ENCODE data around the gene AMOTL2.

The AMOTL2 gene

DNA sequence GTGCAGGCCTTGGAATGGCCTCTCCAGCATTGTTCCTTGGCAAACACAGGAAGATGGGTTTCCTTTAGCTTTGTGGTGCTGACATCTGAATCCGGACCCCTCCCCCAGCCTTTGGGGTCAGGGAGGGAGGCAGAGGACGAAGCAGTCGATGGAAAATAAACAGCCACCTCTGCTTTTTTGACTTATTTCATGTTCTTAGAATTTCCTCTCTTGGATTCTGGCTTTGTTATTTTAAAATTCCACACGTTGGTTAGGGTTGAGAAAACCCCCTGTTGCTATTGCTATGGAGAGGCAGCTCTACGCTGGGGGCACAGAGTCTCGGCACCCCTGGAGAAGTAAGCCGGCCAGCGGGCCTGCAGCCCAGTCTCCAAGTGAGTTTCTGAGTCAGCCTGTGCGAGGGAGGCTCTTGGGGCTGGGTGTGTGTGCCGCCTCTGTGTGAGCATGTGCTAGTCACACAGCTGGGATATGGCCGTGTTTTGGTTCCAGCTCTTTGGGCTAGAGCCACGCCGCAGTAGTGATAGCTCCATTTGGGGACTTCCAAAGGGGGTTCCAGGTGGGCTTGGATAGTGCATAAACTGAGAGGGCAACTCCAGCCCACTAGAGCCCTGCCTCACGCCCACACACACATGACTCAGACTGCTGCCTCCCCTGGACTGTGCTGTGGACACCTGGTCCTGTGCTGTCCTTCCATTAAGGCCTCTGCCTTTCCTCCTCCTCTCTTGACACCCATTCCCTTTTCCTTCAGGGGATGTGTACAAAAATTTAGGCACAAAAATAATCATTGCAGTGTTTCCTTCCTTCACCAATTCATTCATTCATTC lies 58.8 kb downstream of the AMOTL2 start:
- DNase-seq (ENCODE audit: low read depth) = no peak
- no peak overlapping the region for H3K4me3 ChIP-seq (ENCODE audit: low read depth, low read length)
- TF ChIP-seq, protein P1, sequence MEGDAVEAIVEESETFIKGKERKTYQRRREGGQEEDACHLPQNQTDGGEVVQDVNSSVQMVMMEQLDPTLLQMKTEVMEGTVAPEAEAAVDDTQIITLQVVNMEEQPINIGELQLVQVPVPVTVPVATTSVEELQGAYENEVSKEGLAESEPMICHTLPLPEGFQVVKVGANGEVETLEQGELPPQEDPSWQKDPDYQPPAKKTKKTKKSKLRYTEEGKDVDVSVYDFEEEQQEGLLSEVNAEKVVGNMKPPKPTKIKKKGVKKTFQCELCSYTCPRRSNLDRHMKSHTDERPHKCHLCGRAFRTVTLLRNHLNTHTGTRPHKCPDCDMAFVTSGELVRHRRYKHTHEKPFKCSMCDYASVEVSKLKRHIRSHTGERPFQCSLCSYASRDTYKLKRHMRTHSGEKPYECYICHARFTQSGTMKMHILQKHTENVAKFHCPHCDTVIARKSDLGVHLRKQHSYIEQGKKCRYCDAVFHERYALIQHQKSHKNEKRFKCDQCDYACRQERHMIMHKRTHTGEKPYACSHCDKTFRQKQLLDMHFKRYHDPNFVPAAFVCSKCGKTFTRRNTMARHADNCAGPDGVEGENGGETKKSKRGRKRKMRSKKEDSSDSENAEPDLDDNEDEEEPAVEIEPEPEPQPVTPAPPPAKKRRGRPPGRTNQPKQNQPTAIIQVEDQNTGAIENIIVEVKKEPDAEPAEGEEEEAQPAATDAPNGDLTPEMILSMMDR (IDR thresholded peaks at IDR 0.05; ENCODE audit: low read depth, low read length, missing control alignments) = no peak

DNA sequence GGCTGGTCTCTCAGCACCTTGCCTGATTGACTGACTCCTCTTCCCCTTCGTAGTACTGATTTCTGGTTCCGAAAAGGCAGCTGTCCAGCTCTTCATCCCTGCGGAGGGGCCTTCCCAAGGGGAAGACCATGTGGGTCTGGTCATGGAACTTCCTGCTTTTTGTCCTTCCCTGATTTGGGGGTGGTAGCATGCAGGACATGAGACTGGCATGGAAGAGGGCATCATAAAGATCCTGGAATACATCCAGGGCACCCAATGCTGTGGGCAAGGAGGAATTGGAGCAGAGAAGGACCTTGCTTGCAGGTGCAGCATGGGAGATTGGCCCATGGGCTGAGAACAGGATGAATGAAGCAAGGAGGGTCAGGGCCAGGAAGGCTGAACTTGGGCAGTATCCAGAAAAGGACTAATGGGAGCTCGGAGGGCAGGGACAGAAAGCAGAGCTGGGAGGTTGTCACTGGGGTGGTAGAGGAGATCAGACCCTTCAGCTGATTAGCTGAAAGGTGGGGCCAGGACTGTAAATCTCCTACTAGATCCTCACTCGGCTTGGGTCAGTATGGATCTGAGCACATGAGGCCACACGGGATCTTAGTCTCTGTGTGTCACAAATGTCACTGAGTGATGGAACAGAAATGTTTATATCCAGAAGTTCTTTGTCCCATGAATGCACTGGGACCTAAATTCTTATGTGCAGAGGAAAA lies 59.5 kb downstream of the AMOTL2 start:
- H3K4me3 ChIP-seq (ENCODE audit: low read depth, low read length) = no peak overlapping the region
- DNase-seq (ENCODE audit: low read depth) = no peak
- TF ChIP-seq, protein P1 (IDR thresholded peaks at IDR 0.05; ENCODE audit: low read depth, low read length, missing control alignments) = no peak

DNA sequence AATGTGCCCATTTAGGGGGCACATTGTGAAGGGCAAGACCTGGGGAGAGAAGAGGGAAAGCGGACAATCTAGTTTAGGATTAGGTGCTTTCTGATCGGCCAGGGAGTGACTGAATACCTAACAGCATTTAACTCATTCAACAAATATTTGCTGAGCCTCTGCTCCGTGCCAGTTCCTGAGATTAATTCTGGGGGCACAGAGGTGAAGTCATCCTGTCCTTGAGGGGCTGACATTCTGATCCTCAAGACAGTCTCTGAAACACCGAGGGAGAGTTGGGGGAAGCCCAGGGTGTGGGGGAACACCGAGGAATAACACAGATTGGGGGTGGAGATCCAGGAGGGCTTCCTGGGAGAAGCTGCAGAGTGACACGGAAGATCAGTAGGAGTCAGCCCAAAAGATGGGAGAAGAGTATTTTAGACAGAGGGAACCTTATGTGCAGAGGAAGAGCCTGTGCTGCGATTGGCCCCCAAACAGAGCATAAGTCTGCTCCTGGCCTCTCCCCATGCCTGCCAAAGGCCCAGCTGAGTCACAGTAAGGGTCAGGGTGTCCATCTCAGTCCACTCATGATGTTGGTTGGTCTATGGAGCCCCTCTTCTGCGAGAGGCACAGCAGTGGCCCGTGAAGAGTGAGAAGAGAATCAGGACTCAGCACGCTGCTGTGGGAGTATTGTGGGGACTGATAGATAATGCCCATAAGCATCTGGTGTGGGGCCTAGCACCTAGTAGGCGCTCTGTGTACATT lies 60.2 kb downstream of the AMOTL2 start:
- TF ChIP-seq, protein P1 (IDR thresholded peaks at IDR 0.05; ENCODE audit: low read depth, low read length, missing control alignments) = no peak
- H3K4me3 ChIP-seq (ENCODE audit: low read depth, low read length) = no peak overlapping the region
- DNase-seq (ENCODE audit: low read depth) = no peak

DNA sequence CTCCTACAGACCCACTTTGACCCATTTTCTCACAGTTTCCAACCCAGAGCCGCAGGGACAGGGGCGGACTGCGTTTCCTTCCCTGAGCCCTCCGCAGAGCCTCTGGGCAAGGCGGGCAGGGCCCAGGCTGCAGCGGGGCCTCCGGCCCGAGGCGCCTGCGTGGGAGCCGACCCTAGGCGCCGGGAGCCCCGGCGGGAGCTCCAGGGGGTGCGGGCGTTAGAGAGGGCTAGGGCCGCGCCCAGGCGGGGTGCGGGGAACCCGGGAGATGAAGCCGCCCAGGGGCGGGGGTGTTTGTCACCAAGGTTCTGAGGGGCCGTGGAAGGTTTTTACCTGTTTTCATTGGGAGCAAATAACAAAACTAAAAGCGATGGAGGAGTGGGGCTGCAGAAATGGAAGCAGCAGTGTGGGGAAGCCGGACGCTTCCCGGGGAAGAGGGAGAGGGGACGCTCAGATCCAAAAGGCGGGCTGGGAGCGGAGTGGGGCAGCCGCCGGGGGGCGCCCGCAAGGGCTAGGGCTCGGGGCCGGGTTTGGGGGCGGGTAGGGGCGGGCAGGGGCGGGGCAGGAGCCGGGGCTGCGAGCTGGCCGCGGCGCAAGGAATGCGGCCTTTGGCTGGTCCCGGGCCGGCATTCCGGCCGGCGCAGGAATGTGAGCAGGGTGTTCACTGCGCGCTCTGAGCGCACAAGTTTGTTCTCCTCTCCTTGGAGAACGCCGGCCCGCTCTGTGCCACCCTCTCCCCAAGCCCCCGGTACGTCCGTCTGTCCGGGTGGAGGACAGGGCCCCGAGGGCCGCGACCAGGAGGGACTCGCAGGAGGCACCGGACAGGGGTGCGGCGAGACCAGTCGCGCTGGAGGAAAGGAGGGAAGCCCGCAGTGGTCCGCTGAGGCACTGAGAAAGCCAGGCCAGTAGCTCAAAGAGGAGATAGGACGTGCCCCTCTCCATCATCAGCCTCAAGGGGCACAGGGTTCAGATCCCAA lies 61.1 kb downstream of the AMOTL2 start:
- TF ChIP-seq, protein P1 (IDR thresholded peaks at IDR 0.05; ENCODE audit: low read depth, low read length, missing control alignments) = no peak
- DNase-seq (ENCODE audit: low read depth) = no peak
- no peak overlapping the region for H3K4me3 ChIP-seq (ENCODE audit: low read depth, low read length)

DNA sequence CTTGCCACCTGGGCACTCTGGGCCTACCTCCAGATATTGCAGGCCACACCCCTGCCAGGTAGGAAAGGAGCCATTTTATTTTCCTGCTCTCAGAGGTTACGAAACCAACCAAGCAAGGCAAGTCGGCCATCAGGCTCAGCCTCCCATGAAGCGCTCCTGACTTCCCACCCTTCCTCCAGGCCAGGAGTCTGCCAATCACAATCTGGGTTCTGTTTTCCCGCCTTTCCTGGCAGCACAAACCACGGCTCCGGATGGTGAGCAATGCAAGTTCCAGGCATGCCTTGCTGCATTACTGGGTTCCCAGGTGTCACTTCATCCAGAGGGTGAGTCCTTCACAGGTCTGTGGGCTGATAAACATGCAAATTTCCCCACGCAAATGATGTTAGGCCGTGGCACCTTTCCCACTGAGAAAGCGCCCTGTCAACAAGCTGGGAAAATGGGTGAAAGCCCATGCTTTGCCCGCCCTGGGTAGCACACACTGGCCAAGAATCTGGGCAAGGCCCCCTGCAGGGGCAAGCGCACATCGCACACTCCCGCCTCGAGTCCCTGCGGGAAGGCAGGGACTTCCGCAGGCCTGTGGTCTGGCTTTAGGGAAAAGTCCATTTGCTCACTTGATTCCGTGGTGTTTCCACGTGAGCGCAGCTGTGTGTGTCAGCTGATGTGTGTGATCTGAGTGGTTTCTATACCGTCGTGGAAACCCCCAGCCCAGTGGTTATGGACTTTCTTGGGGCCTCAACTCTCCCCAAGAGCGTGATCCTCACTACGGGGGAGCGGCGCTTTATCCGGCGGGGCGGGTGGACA lies 62.0 kb downstream of the AMOTL2 start:
- TF ChIP-seq, protein P1 (IDR thresholded peaks at IDR 0.05; ENCODE audit: low read depth, low read length, missing control alignments) = peak; percentile 11
- no peak overlapping the region for H3K4me3 ChIP-seq (ENCODE audit: low read depth, low read length)
- no peak for DNase-seq (ENCODE audit: low read depth)

All from GM12864 (cell line).